ENCODE data around the gene AQP12B. TPM values are rescaled to one million over a fixed set of nuclear protein-coding genes. Genes with fewer than 3 reads are reported as not detected.

The AQP12B gene
- polyA plus RNA-seq, 1 of the 3 experiments (the other 2 are of a cell fraction), result not detected

DNA sequence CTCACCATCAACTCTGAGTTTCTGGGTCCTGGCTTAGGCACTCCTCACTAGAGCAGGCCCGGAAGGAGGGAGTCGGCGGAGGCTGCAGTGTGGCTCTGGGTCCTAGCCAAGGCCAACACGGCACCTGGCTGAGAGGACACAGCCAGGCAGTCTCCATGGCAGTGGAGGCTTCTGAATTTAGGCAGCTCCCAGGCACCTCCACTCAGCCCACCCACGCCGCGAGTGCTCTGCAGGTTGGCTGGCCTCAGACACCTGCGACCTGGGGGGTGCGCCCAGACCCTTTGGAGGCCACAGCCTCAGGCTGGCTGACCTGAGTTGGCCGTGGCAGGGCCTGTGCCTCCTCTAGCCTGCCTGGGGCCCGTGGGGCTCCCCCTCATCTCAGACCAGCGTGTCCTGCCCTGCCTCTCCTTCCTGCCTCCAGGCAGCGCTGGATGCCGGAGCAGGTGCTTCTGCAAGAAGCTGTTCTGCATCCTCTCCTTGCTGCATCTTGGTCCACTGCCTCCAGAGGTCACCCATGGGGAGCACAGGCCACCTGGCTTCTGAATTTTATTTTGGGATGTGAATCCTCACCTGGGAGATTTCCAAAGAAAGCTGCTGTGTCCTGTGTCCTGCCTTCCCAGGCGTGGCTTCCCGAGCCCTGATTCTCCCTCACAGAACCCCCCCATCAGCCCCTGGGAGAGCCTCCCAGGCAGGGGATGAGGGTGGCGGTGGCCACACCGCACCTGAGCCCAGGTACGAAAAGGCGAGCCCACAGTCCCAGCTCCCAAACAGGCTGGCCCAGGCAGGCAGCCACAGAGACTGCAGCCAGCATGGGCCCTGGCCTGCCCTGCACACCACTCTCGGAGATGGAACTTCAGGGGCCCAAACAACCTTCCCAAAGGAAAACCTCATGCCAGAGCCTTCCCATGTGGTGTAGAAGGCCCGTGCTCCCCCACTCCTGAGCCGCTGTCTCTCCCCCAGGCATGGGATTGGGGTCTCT, 32.4 kb upstream of the AQP12B start:
- Histone ChIP-seq H3K4me1 (ENCODE audit: control insufficient read depth in 1 of 2, insufficient read depth in 2 of 2, low read depth in 1 of 2, low read length in 1 of 2) (peaks cover 0 to 19% of the 10 kb centered on the region in 2 experiments; a peak in 1 of 4 replicates), H3K27me3 (ENCODE audit: insufficient read depth) (no peaks in the 10 kb centered on the region), H3K9me2 (no peaks in the 10 kb centered on the region), H2AFZ (ENCODE audit: low read depth) (no peak overlapping the region), H3K4me2 (no peak overlapping the region), H3K9ac (no peak overlapping the region), H3K36me3 (replicated peaks in 1 of 2; ENCODE audit: control insufficient read depth in 1 of 2, insufficient read depth in 2 of 2, low read length in 1 of 2) (no peaks in the 10 kb centered on the region), H3K79me2 (ENCODE audit: insufficient read depth) (no peaks in the 10 kb centered on the region), H3K9me3 (no peaks in the 10 kb centered on the region), H3K27ac (ENCODE audit: low read depth in 2 of 2, low read length in 1 of 2) (no peak overlapping the region; a peak in 1 of 4 replicates), H4K20me1 (ENCODE audit: insufficient read depth) (no peaks in the 10 kb centered on the region), H3F3A (replicated peaks; ENCODE audit: insufficient read depth) (no peaks in the 10 kb centered on the region), H3K4me3 (ENCODE audit: low read depth in 2 of 2, low read length in 1 of 2) (no peak overlapping the region)
- POLR2A ChIA-PET, result no interaction called here
- TF ChIP-seq, protein P1, sequence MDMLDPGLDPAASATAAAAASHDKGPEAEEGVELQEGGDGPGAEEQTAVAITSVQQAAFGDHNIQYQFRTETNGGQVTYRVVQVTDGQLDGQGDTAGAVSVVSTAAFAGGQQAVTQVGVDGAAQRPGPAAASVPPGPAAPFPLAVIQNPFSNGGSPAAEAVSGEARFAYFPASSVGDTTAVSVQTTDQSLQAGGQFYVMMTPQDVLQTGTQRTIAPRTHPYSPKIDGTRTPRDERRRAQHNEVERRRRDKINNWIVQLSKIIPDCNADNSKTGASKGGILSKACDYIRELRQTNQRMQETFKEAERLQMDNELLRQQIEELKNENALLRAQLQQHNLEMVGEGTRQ (IDR thresholded peaks at IDR 0.05; ENCODE audit: borderline replicate concordance, low read depth, low read length), result no peak
- TF ChIP-seq SIN3A (IDR thresholded peaks at IDR 0.05; ENCODE audit: borderline replicate concordance, low read depth, low read length) (no peak), NFIC (IDR thresholded peaks at IDR 0.05; ENCODE audit: borderline replicate concordance) (no peak), NRF1 (IDR thresholded peaks at IDR 0.05; ENCODE audit: low read depth, low read length) (no peak)
- TF ChIP-seq, protein P2, sequence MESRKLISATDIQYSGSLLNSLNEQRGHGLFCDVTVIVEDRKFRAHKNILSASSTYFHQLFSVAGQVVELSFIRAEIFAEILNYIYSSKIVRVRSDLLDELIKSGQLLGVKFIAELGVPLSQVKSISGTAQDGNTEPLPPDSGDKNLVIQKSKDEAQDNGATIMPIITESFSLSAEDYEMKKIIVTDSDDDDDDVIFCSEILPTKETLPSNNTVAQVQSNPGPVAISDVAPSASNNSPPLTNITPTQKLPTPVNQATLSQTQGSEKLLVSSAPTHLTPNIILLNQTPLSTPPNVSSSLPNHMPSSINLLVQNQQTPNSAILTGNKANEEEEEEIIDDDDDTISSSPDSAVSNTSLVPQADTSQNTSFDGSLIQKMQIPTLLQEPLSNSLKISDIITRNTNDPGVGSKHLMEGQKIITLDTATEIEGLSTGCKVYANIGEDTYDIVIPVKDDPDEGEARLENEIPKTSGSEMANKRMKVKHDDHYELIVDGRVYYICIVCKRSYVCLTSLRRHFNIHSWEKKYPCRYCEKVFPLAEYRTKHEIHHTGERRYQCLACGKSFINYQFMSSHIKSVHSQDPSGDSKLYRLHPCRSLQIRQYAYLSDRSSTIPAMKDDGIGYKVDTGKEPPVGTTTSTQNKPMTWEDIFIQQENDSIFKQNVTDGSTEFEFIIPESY (IDR thresholded peaks at IDR 0.05; ENCODE audit: borderline replicate concordance, low read depth), result no peak
- no peak for DNase-seq
- 36% methylated on average over 6 of the region's 23 CpGs for WGBS (ENCODE audit: low lambda C conversion rate)
- CTCF ChIA-PET, result interaction anchor here (0.9 to 3.3 kb wide), 4 partner anchors 10 to 126 kb away, joined by 3 to 9 read pairs (median 6); no protein-coding TSS in a partner anchor

GRCh38 chr2:240713928-240714746, 31.5 kb upstream of the AQP12B start:
- H3K9me3 ChIP-seq, result no peaks in the 10 kb centered on the region
- 63% methylated on average over 16 of the region's 26 CpGs for WGBS (ENCODE audit: low lambda C conversion rate)
- no peak overlapping the region for H3K9ac ChIP-seq
- no peaks in the 10 kb centered on the region for H3K9me2 ChIP-seq
- H4K20me1 ChIP-seq (ENCODE audit: insufficient read depth), result no peaks in the 10 kb centered on the region
- CTCF ChIA-PET, result interaction anchor here (0.9 to 3.3 kb wide), 4 partner anchors 9 to 126 kb away, joined by 3 to 9 read pairs (median 6); no protein-coding TSS in a partner anchor
- H3K79me2 ChIP-seq (ENCODE audit: insufficient read depth), result no peaks in the 10 kb centered on the region
- POLR2A ChIA-PET, result no interaction called here
- no peaks in the 10 kb centered on the region for H3K27me3 ChIP-seq (ENCODE audit: insufficient read depth)
- DNase-seq, result no peak
- no peak for TF ChIP-seq RXRA (IDR thresholded peaks at IDR 0.05; ENCODE audit: borderline replicate concordance, low read depth)
- H3F3A ChIP-seq (replicated peaks; ENCODE audit: insufficient read depth), result no peaks in the 10 kb centered on the region
- no peak overlapping the region; a peak in 1 of 4 replicates for H3K27ac ChIP-seq (ENCODE audit: low read depth in 2 of 2, low read length in 1 of 2)
- peaks cover 0 to 19% of the 10 kb centered on the region in 2 experiments; a peak in 1 of 4 replicates for H3K4me1 ChIP-seq (ENCODE audit: control insufficient read depth in 1 of 2, insufficient read depth in 2 of 2, low read depth in 1 of 2, low read length in 1 of 2)
- H2AFZ ChIP-seq (ENCODE audit: low read depth), result no peak overlapping the region
- no peak overlapping the region; a peak in 1 of 4 replicates for H3K4me3 ChIP-seq (ENCODE audit: low read depth in 2 of 2, low read length in 1 of 2)
- no peaks in the 10 kb centered on the region for H3K36me3 ChIP-seq (replicated peaks in 1 of 2; ENCODE audit: control insufficient read depth in 1 of 2, insufficient read depth in 2 of 2, low read length in 1 of 2)
- H3K4me2 ChIP-seq, result no peak overlapping the region

Measured in SK-N-SH (cell line).